ENCODE results near the gene STAU1. TPM values are rescaled to one million over a fixed set of nuclear protein-coding genes. Genes with fewer than 3 reads are reported as not detected.

STAU1 gene
- total RNA-seq, result 10 to 100 TPM; 64.2 to 79.8 (median 70.9) TPM

- peak; percentile 85 for DNase-seq (ENCODE audit: low spot score in 2 of 2)
- H3K27me3 ChIP-seq, result no peaks in the 10 kb centered on the region
- H3K4me3 ChIP-seq, result peak within 1 kb of the TSS; percentile 64 to 90 (median 87)
- WGBS, 2 donors, result 1% methylated on average over 49 to 56 of the region's 89 CpGs
- TF ChIP-seq POLR2A (IDR thresholded peaks at IDR 0.05) (peak; percentile 45 to 66), EP300 (IDR thresholded peaks at IDR 0.05) (peak; percentile 85), CTCF (IDR thresholded peaks at IDR 0.05) (peak in 1 of 5 experiments; percentile 22)
- peaks cover 0 to 38% (median 7%) of the 10 kb centered on the region in 4 donors for H3K4me1 ChIP-seq
- no peaks in the 10 kb centered on the region for H3K36me3 ChIP-seq
- H3K27ac ChIP-seq, result peak within 1 kb of the TSS; percentile 79 to 94 (median 91)
- H3K9me3 ChIP-seq, result no peaks in the 10 kb centered on the region
Observed at GRCh38 chr20:49187851-49188641, at the start of gene STAU1. Gene STAU1 (minus strand): TSS chr20:49188334. CDS start chr20:49166201, 22,133 bp downstream.

- no peak for TF ChIP-seq CTCF (IDR thresholded peaks at IDR 0.05)
- no peaks in the 10 kb centered on the region for H3K9me3 ChIP-seq
- H3K27ac ChIP-seq, result no peak overlapping the region
- no peak for DNase-seq (ENCODE audit: low spot score in 2 of 2)
- H3K36me3 ChIP-seq, result peaks cover 20 to 98% (median 51%) of the 10 kb centered on the region in 3 donors
- 77 to 81% methylated on average over 4 of the region's 4 CpGs for WGBS, 2 donors
- no peaks in the 10 kb centered on the region for H3K4me1 ChIP-seq
- H3K4me3 ChIP-seq, result no peak overlapping the region
- no peaks in the 10 kb centered on the region for H3K27me3 ChIP-seq
Observed at GRCh38 chr20:49237531-49237930, 49.4 kb upstream of the STAU1 start.

- H3K36me3 ChIP-seq, result peaks cover 18 to 97% (median 42%) of the 10 kb centered on the region in 3 donors
- WGBS, 2 donors, result 87 to 89% methylated on average over 9 of the region's 9 CpGs
Observed at GRCh38 chr20:49236301-49236700, 48.2 kb upstream of the STAU1 start.

GRCh38 chr20:49234831-49235230 is 46.7 kb upstream of the STAU1 start:
- WGBS, 2 donors, result 95 to 98% methylated on average over 6 of the region's 6 CpGs
- Histone ChIP-seq H3K4me1 (no peaks in the 10 kb centered on the region), H3K36me3 (peaks cover 18 to 98% (median 50%) of the 10 kb centered on the region in 3 donors), H3K27me3 (no peaks in the 10 kb centered on the region), H3K27ac (no peak overlapping the region), H3K4me3 (no peak overlapping the region), H3K9me3 (no peaks in the 10 kb centered on the region)
- TF ChIP-seq CTCF (IDR thresholded peaks at IDR 0.05) (no peak), EP300 (IDR thresholded peaks at IDR 0.05) (no peak), POLR2A (IDR thresholded peaks at IDR 0.05) (no peak)
- no peak for DNase-seq (ENCODE audit: low spot score in 2 of 2)

More at GRCh38 chr20:49236301-49236700, 48.2 kb upstream of the STAU1 start:
- H3K4me1 ChIP-seq, result no peaks in the 10 kb centered on the region
- no peak overlapping the region for H3K4me3 ChIP-seq
- TF ChIP-seq EP300 (IDR thresholded peaks at IDR 0.05), result no peak
- no peak for TF ChIP-seq CTCF (IDR thresholded peaks at IDR 0.05)
- TF ChIP-seq POLR2A (IDR thresholded peaks at IDR 0.05), result no peak
- no peak for DNase-seq (ENCODE audit: low spot score in 2 of 2)
- H3K27ac ChIP-seq, result no peak overlapping the region
- H3K27me3 ChIP-seq, result no peaks in the 10 kb centered on the region
- H3K9me3 ChIP-seq, result no peaks in the 10 kb centered on the region

GRCh38 chr20:49233226-49233625 is 45.1 kb upstream of the STAU1 start:
- WGBS, 2 donors, result 94 to 95% methylated on average over 10 of the region's 10 CpGs

More at GRCh38 chr20:49233226-49233625, 45.1 kb upstream of the STAU1 start:
- H3K27me3 ChIP-seq, result no peaks in the 10 kb centered on the region
- H3K4me3 ChIP-seq, result no peak overlapping the region
- TF ChIP-seq CTCF (IDR thresholded peaks at IDR 0.05) (no peak), POLR2A (IDR thresholded peaks at IDR 0.05) (no peak), EP300 (IDR thresholded peaks at IDR 0.05) (no peak)
- H3K4me1 ChIP-seq, result no peaks in the 10 kb centered on the region
- peaks cover 13 to 97% (median 40%) of the 10 kb centered on the region in 3 donors for H3K36me3 ChIP-seq
- no peak for DNase-seq (ENCODE audit: low spot score in 2 of 2)
- no peak overlapping the region for H3K27ac ChIP-seq
- no peaks in the 10 kb centered on the region for H3K9me3 ChIP-seq
